A549 treated with AZD2906 at 1 μM for 4 hours (cell line): ENCODE results near the gene CGAS. TPM values are rescaled to one million over a fixed set of nuclear protein-coding genes. Genes with fewer than 3 reads are reported as not detected.

Source experiments
- total RNA-seq: library from RNA; stranded (reverse); fragments of 200-300 nt; extraction: Qiagen RNA extraction; gene quantifications from 5 replicates; pipeline ENCODE4 v1.2.3, GENCODE V29; 2022

CGAS gene
- 3.6 to 4.3 TPM (median 4.2 TPM) in 5 replicates for total RNA-seq

DNA sequence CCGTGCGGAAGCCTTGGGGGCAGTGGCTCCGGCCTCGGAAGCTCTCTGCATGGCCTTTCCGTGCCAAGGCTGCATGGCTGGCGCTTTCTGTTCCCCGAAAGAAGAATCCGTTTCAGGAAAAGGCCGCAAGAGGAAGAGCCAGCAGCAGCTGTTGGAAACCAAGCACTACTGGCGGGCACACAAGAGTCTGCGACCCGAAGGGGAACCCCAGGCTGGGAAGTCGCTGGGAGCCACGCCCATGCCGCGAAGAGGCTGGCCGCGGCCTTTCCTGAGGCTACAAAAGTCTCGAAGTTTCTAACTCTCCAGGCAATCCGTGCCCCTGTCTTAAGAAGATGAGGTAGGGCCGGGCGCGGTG, at the start of gene CGAS:
TSS of gene CGAS (minus strand) at position 191 of the 355 bp plus-strand sequence. CDS start at position 75, 116 bp downstream.

GRCh38 chr6:73461537-73462350, 9.6 kb upstream of the CGAS start, which contains the start of gene MTO1:
TSS of gene MTO1 (plus strand) at chr6:73461737. CDS start at chr6:73461855, 118 bp downstream.

DNA sequence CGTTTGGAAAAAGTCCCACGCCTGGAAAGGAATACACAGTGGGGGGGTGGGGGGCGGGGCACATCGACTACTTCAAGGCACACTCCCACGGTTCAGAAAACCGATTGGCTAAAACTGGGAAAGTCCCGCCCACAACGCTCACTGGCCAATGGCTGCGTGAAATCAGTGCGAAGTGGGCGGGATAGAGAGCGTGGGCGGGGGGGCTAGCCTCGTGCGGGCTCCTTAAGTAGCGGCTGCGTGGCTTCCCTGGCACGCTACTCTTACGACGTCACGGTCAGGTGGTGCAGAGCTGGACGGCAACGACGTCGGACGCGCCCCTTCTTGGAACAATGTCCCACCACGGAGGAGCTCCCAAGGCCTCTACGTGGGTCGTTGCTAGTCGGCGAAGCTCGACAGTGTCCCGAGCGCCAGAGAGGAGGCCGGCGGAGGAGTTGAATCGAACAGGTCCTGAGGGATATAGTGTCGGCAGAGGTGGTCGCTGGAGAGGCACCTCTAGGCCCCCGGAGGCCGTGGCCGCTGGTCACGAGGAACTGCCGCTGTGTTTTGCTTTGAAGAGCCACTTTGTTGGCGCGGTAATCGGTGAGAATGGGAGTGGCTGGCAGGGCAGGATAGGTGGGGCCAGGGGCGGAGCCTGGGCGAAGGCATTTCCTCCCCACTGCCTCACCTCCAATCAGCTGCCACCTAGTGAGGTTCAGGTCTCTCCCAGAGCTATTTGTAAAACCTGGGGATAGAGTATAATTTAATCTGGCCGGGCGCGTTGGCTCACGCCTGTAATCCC, 57.3 kb downstream of the CGAS start, which contains the start of gene DDX43:
TSS of gene DDX43 (plus strand) at position 252 of the 778 bp plus-strand sequence. CDS start at position 330, 78 bp downstream.

Other genes starting within 250 kb of the CGAS start
- 0.22 to 0.33 TPM (median 0.26 TPM) in 5 replicates for gene KHDC1L, start 226.8 kb downstream of the CGAS start, total RNA-seq
- 2.8 to 3.9 TPM (median 3.3 TPM) in 5 replicates for gene KHDC1, start 189.1 kb downstream of the CGAS start, total RNA-seq
- not detected in 5 replicates for gene DPPA5, start 98.0 kb downstream of the CGAS start, total RNA-seq
- not detected in 5 replicates for gene KHDC3L, start 89.6 kb downstream of the CGAS start, total RNA-seq
- not detected in 5 replicates for gene OOEP, start 82.4 kb downstream of the CGAS start, total RNA-seq
- gene DDX43, start 57.5 kb downstream of the CGAS start, total RNA-seq: not detected in 5 replicates
- 8.8 to 10.4 TPM (median 9.5 TPM) in 5 replicates for gene MTO1, start 9.4 kb upstream of the CGAS start, total RNA-seq
- 7,252 to 8,874 TPM (median 7,528 TPM) in 5 replicates for gene EEF1A1, start 68.7 kb upstream of the CGAS start, total RNA-seq
- 12.0 to 14.6 TPM (median 14.1 TPM) in 5 replicates for gene SLC17A5, start 201.7 kb upstream of the CGAS start, total RNA-seq
- 45.5 to 70.4 TPM (median 63.8 TPM) in 5 replicates for gene CD109, start 243.9 kb upstream of the CGAS start, total RNA-seq